DOHH2 (cell line): ENCODE data around the gene SEMA3D.

ENCODE experiments used
- EZH2phosphoT487 ChIP-seq: fragments of 200-600 bp; sonication (generic); IDR thresholded peaks from 2 replicates; pipeline ENCODE4 v1.6.1; 2017; ENCODE audit warnings: borderline replicate concordance, mild to moderate bottlenecking, antibody characterized with exemption, low read length, moderate library complexity, mixed read lengths
- TF ChIP-seq, protein P1 (sequence below): fragments of 200-600 bp; sonication (generic); IDR thresholded peaks from one replicate; pipeline ENCODE4 v1.5.1; 2014; ENCODE audit warnings: antibody characterized with exemption, mild to moderate bottlenecking, low read depth, low read length; ENCODE audit not compliant: poor library complexity, severe bottlenecking

DNA sequence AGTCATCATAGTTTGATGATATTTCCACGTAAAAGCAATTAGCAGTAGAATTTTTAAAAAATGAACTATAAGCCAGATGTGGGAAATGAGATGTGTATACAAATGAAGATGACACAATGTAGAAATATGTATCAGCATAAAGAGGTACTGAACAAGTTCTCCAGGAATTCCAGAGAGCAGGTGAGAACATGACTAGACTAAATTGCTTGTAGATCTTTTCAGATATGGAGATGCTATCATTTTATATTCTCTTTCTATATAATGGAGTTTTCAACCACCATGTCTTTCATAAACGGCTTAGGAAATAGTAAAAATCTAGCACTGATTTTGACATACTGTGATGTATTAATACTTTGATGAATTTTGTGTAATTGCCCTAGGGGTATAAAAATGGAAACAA lies 130.9 kb downstream of the SEMA3D start:
- TF ChIP-seq, protein P1, sequence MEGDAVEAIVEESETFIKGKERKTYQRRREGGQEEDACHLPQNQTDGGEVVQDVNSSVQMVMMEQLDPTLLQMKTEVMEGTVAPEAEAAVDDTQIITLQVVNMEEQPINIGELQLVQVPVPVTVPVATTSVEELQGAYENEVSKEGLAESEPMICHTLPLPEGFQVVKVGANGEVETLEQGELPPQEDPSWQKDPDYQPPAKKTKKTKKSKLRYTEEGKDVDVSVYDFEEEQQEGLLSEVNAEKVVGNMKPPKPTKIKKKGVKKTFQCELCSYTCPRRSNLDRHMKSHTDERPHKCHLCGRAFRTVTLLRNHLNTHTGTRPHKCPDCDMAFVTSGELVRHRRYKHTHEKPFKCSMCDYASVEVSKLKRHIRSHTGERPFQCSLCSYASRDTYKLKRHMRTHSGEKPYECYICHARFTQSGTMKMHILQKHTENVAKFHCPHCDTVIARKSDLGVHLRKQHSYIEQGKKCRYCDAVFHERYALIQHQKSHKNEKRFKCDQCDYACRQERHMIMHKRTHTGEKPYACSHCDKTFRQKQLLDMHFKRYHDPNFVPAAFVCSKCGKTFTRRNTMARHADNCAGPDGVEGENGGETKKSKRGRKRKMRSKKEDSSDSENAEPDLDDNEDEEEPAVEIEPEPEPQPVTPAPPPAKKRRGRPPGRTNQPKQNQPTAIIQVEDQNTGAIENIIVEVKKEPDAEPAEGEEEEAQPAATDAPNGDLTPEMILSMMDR = no peak
- TF ChIP-seq EZH2phosphoT487 = no peak
